NCI-H748 treated with DMSO at 0.1 percent for 48 hours (cell line): Measurements from ENCODE around the gene TSC22D2.
"Not testable (repeated sequence)": the region's sequence is repeated elsewhere in the genome, so short reads cannot be mapped to it uniquely, and the experiment has no call there.

Source experiments
- DNase-seq: peaks from one replicate; lab custom pipeline; 2025; lab: John Stamatoyannopoulos, UW

TSC22D2 gene

DNA sequence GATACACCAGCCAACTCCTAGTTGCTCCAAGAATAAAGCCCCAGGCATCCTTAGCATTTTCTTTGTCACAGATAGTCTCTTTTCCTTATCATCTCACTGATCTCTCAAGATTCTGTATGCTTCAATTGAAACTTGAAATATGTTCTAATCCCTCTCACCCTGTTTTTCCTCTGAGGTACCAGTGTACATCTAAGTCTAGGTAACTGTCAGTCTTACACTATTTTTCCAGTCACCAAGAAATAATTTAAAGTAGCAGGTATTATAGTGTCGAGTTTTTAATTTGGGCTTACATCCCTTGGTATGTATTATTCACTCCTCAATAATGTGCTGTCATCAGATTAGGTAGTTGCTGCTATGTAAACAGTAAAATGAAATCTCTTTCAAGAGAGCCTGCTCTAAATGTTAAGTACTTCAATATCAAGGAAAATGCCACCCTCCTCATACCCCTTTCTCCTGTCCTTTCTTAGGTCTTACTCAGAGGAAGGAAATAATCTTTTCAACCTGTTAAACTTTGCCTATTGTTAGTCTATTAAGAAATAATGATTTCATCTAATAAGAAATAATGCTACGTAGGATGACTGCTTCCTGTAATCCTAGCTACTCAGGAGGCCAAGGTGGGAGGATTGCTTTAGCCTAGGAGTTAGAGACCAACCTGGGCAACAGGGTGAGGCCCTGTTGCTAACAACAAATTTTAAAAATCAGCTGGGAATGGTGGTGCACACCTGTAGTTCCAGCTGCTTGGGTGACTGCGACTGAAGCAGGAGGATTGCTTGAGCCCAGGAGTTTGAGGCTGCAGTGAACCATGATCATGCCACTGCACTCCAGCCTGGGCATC lies 39.8 kb downstream of the TSC22D2 start:
- DNase-seq: no peak

DNA sequence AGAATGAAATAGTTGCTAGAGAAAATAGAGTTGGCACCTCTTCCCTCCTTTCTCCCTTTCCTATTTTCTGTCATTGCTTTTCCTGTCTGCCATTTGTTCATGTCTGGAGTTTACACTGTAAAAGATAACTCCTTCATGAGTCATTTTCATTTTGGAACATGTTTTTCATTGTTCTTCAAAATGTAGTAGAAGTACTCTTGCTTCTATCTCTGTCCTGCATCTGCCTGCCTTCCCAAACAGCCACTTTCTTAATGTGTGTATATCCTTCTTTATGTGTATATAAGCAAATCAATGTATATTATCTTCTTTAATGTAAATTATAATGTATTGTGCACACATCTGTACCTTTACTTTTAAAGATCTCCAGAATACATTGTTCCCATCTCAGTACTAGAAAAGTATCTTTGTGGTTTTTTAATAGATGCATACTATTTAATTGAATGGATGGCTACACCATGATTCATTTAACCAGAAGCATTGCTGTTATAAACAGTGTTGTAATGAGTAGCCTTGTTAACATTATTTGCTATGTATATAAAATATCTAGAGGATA lies 41.1 kb downstream of the TSC22D2 start:
- no peak for DNase-seq

DNA sequence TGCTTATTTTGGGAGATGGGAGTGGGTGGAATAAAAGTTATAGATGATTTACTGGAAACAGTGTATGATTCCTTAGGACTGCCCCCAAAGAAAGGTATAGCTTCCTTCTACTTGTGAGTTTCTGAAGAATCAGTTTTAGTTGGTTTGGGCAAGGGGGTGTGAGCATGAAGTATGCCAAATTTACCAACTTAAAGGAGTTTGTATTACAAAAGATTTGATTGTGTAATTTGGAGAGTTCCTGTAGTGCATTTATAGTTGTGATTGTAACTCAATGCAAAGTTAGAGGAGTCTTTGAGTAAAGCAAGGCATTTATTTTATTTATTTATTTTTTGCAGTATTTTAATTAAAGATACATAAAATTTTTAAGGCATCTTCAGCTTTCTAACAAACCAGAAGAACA lies 42.8 kb downstream of the TSC22D2 start:
- no peak for DNase-seq

DNA sequence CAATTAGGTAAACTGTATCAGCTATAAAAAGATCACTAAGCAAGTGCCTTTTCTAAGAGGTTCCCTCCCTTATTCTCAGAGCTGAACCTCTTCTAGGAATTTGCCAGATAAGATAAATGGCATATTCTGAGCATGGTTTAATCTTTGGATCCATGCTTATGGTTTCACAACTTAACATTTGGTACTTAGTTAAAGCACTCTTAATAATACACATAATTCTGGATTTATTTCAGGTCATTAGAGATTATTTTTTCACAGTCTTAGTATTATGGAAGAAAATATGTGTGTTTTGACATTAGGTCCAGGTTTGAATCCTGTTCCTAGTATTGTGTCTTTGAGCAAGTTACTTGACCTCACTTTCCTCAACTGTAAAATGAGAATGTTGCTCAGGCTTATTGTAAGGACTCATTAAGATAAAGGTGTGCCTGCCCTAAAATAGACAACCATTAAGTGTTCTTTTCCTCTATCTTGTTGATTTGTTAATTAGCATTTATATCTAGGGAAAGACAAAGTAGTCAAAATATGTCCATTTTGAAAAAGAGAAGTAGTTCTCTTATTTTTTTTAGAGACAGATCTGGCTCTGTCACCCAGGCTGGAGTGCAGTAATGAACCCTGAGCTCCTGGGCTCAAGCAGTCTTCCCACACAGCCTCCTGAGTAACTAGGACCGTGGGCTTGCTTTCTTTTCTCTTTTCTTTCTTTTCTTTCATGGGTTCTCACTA lies 43.4 kb downstream of the TSC22D2 start:
- DNase-seq: no peak

DNA sequence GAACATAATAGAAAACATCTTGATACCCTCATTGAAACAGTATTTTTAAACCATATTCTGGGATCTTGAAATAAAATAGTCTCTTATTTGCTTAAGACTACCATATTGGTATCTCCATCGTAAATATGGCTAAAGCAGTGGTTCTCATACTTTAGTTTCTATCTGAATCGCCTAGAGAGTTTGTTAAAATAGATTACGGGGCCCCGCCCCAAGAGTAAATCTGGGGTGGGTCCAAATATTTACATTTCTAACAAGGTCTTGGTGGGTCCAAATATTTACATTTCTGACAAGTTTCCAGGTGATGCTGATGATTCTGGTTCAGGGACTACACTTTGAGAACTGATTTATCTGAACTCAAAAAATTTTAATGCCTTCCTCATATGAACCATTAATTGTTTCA lies 45.3 kb downstream of the TSC22D2 start:
- peak; percentile 66 for DNase-seq

DNA sequence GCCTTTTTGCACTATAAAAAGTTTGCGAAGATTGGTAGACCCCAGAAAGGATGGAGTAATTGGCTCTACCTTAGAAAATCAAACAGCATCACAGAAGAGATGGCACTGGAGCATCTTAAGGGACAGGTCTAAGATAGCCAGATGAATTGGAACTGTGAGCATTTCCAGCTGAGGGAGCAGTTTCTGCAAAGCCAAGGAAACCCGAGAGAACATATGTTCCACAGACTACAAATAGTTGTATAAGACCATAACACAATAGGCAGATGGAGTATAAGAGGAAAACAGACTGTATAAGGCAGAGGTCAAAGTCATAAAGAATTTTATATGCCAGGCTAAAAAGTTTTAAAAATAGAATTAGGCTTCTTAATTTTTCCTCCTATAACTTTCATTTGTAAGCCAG lies 46.0 kb downstream of the TSC22D2 start:
- DNase-seq: no peak

DNA sequence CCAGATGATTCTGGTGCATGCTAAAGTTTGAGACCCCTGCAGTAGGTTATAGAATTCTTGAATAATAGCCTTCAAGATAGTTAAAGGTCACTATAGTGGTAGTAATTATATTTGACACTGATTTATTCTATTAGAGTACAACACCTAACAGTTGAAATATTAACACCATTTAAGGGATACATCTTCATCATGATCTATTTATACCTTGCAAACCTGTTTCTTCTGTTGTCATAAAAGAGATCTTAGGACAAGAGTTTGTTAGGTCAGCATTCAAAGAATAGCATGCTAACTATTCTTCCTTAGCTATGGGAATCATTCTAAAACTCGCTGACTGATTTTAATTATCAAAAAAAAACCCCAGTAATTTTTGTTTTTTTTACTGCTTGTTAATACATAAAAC lies 46.5 kb downstream of the TSC22D2 start:
- DNase-seq: no peak

DNA sequence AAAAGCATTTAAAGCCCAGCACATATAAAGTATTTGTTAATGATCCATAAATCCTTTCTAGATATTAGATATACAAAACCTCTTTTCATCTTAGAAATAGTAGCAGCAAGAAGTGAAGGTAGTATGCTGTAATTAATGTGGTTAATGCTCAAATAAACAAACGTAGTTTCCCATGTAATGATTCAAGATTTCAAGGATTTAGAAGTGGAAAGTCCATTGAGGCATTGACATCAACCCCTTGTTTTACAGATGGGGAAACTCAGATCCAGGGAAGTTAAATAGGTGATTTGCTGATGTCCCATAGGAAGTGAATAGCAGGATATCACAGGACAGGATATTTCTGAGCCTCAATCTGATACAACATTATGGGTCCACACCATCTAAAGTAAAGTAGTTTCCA lies 47.2 kb downstream of the TSC22D2 start:
- DNase-seq: no peak

DNA sequence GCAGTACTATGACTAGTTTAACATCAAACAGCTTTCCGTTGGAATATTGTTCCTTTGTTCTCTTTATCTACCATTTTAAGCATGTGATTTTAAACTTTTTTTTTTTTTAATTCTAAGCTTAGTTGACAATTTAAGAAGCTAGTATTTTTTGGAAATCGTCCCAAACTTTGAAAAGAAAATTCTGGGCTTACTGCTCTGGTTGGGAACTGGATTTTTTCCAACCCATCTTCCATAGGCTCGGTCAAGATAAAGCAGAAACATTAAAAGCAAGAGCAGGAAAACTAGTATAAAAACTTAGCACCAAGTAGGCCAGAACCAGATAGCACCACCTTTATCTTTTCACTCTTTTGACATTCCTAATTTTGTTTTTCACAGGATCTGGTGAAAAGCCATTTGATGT lies 49.9 kb downstream of the TSC22D2 start:
- no peak for DNase-seq

DNA sequence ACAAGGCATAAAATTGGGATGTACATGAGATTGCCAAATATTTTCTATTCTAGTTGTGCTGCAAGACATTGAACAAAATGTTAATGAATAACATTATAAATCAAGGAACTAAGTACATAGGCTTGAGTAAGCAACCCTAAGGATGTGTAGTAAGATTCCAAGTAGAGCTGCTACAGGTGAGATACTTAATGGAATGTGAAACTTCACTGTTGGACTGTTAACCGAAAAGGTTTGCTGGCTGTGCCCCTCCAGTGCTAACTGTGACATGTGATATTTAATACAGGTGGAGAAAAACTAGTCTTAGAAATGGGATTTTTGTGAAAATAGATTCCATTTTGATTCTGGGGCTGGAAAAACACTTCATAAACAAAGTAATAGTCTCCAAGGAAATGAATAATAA lies 52.4 kb downstream of the TSC22D2 start:
- no peak for DNase-seq

DNA sequence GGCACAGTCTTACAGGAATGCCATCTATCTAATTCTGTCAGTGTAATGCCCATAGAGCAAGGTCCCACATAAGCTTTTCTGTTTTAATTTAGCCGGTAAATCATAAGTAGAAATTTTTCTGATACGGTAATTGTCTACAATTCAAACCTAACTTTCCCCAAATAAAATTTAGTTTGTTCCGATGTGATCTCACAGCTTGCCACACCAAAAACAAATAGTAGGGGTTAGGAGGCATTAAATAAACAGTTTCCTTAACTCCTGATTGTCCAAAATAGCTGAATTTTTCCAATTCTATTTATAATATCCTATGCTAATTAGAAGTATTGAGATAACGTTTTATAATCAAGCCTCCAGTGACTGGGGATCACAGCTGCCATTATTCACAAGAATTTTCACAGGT lies 53.3 kb downstream of the TSC22D2 start:
- DNase-seq: no peak

DNA sequence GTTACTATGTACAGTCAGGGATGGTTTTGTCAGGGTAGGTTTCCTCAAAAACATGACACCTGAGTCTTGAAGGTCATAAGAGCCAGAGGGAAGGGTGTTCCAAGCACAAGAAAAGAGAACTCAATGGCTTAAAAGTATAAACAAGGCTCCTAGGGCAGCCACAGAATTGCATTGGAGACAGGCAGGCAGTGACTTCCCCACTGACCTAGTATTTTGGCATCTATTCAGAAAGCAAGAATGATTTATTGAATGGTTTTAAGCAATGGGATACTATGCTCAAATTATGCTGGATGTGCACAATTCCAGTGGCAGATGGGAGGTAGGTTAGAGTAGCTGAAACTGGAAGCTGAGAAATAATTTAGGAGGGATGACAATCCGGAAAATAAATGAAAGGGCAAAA lies 54.0 kb downstream of the TSC22D2 start:
- DNase-seq: no peak

DNA sequence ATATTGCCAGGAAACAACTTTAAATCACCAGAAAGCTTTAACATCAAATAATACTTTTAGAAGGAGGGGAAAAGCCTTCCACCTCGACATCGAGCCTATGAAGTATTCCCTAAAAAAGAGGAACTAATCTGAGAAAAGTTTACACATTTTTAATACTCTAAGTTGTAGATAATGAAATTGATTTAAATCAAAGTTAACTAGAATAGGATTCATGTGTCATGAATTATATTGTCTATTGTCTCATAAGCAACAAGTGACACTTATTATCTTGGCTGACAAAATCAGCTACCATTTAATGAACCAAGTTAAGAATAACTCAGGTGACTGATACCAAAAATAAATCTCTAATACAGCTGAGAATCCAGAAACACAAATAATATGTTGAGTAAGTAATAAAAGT lies 56.6 kb downstream of the TSC22D2 start:
- DNase-seq: no peak

DNA sequence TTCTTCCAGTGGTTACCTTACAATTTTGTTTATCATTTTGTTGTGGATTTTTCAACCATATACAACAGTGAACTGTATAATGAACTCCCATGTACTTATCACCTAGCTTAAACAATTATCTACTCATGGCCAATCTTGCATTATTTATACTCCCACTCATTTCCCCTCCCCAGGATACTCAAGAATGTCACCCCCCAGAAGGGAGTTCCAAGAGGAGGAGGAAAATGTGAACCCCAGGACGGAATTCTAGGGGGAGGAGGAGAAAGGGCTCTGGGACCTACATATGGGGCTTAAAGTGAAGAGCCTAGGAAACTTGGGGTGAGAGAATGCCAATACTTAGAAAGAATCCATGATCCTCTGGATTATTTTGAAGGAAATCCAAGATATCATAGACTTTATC lies 59.3 kb downstream of the TSC22D2 start:
- DNase-seq: no peak

DNA sequence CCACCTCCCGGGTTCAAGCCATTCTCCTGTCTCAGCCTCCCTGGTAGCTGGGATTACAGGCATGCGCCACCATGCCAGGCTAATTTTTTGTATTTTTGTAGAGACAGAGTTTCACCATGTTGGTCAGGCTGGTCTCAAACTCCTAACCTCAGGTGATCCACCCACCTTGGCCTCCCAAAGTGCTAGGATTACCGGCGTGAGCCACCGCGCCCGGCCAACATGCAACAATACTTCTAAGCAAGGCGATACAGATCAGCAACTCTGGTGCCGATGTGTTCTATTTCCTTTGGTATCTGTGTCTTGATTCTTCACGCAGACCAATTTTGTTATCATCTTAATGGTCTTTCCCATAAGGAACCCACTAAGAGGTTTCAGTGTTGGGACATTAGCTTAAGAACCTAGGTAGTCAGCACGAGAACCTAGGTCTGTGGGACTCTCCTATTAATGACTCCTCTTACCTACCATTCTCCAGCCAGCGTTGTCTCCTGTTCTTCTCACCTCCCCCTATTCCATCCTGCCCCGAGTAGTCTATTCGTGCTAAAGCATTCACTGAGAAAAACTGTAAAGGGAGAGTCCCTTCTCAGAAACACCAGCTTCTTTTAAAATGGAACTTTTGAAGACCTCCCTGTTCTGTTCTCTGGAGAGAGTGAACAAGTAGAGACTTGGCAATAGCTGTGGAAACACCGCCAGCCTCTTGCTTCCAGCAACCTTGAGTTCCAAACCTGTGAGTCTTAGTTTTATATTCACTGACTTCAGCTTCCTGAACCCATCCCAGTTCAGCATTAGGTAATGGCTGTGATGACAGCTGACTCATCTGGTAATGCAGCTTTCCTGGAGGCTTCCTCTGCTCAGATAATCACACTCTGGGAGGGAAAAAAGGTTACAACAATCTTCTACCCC lies 61.2 kb downstream of the TSC22D2 start:
- no peak for DNase-seq

DNA sequence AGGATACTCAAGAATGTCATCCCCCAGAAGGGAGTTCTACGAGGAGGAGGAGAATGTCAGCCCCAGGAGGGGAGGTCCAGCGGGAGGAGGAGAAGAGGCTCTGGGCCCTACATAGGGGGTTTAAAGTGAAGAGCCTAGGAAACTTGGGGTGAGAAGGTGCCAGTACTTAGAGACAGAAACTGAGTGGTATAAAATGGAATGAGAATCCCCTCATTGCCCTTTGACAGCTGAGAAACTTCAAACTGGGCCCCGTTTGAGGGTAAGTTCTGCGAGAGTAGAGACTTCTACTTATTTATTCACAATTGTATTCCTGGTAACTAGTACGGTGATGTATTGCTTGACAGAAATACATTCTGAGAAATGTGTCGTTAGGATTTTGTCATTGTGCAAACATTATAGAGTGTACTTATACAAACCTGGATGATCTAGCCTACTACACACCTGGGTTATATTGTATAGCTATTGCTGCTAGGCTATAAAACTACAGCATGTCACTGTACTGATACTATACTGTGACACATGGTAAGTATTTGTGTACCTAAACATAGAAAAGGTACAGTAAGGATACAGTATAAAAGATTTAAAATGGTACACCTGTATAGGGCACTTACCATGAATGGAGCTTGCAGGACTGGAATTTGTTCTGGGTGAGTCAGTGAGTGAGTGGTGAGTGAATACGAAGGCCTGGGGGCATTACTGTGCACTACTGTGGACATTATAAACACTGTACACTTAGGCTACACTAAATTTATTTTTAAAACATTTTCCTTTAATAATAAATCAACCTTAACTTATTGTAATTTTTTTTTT lies 62.0 kb downstream of the TSC22D2 start:
- DNase-seq: no peak

DNA sequence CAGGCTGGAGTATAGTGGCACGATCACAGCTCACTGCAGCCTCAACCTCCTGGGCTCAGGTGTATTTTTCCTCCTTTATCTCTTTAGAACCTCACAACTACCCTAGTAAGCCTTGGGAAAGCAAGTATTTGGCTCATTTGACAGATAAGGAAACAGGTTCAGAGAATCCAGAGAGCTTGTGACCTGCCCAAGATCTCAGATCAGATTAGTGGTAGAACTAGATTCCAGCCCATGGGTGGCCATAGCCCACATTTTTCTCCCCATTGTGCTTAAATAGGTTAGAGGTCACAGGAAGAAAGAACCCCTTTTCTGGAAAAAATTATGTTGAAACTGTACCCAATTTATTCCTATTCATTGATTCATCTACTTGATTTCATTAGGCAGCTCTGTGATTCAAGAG lies 64.3 kb downstream of the TSC22D2 start:
- DNase-seq: no peak

DNA sequence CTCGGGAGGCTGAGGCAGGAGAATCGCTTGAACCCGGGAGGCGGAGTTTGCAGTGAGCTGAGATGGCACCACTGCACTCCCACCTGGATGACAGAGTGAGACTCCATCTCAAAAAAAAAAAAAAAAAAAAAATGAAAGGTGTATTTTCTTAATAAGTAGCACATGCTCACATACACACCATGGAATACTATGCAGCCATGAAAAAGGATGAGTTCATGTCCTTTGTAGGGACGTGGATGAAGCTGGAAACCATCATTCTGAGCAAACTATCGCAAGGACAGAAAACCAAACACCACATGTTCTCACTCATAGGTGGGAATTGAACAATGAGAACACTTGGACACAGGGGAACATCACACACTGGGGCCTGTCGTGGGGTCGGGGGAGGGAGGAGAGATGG lies 65.1 kb downstream of the TSC22D2 start:
- not testable (repeated sequence) for DNase-seq

DNA sequence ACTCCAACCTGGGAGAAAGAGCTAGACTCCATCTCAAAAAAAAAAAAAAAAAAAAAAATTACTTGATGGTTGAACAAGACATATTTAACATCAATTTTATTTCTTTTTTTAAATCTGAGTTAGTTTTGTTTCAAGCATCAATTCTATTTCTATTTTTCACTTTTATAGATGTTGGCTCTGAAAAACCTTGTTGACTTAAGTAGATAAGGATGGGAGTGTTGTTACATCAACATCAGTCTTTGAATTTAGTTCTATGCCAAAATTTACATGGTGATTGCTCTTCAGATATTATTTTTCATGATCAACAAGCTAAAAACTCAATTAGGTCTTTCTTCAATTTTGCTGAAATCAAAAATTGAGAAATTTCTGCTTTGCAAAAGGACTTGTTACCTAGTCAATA lies 71.3 kb downstream of the TSC22D2 start:
- DNase-seq: no peak

DNA sequence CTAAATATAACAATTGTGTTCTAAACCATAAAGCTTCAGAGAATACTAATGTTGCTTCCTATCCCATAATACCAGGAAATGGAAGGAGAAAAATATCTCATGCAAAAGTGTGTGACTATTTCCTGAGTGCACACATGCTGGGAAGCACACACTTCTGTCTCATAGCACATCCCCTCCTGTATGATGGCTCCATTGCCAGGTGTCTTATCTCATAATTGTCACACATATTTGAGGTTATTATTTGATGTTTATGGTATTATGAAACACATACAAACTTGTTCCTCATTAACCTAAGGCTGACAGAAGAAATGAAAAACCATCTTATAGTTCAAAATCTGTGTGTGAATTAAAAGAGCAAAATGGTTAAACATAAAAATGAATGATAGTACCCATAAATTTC lies 72.8 kb downstream of the TSC22D2 start:
- DNase-seq: no peak

DNA sequence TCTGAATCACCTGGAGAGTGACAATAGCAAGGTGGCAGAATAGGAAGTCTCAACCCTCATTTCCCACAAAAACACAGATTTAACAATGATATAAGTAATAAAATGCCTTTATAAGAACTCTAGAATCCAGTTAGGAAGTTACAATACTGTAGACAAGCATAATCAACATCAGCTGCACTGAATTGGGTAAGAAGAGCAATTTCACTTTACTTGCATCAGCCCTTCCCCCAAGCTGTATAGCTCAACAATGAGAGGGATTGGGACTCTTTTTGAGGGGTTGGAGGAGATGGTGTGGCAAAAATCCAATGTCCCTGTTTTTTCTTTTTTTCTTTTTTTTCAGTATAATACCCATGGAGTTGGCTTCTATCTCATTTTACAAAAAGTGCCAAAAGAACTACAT lies 75.1 kb downstream of the TSC22D2 start:
- no peak for DNase-seq
